Upper lobe of left lung (tissue), 4 donors: Measurements from ENCODE around the gene MYO9B.

Experiments
- CTCF ChIP-seq, 6 experiments: fragments of 450-650 bp in 4 of 6; fragments of 200-600 bp in 2 of 6; sonication (generic) in 2 of 6; IDR thresholded peaks; one replicate each; pipeline ENCODE4 v1.5.1; 2016 to 2019; ENCODE audit warnings: antibody characterized with exemption in 6 of 6
- EP300 ChIP-seq, 4 donors: sonication (generic); formaldehyde crosslinking; IDR thresholded peaks; one replicate each; pipeline ENCODE4 v1.5.1; 2017; ENCODE audit warnings: antibody characterized with exemption in 4 of 4, control low read depth in 2 of 4
- POLR2A ChIP-seq, 4 donors: fragments of 450-650 bp; IDR thresholded peaks; one replicate each; pipeline ENCODE4 v1.5.1; 2016 to 2017; ENCODE audit warnings: antibody characterized with exemption in 4 of 4, mild to moderate bottlenecking in 2 of 4
- POLR2AphosphoS5 ChIP-seq, 2 donors: sonication (generic); formaldehyde crosslinking; IDR thresholded peaks; one replicate each; pipeline ENCODE4 v1.5.1; 2017; ENCODE audit warnings: antibody characterized with exemption in 2 of 2

GRCh38 chr19:17061205-17061604, 14.4 kb upstream of the MYO9B start:
- TF ChIP-seq CTCF (IDR thresholded peaks at IDR 0.05), result no peak
- no peak for TF ChIP-seq POLR2AphosphoS5 (IDR thresholded peaks at IDR 0.05)
- no peak for TF ChIP-seq POLR2A (IDR thresholded peaks at IDR 0.05)
- no peak for TF ChIP-seq EP300 (IDR thresholded peaks at IDR 0.05)
